ENCODE measurements around the gene BCKDHB.

The BCKDHB gene

DNA sequence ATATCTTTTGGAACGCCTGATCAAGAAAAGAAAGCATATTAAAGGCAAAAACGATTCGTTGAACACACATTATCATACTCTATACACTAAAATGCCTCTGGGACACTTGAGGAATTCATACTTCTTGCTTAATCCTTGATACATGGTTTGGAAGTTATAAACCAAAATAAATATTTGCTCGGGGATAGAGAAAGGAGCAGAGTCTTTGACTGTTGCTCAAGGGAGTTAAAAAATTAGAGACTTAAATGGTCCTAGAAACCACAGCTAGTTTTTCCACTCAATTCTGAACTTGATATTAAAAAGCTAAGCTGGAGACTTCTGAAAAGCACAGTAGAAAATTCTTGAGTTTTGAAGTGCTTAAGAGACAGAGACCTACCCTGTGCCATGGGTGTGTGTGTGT lies 98.9 kb downstream of the BCKDHB start:
- Histone ChIP-seq H3K79me2 (ENCODE audit: low read length) (no peaks in the 10 kb centered on the region), H3K27ac (ENCODE audit: low read length) (no peak overlapping the region), H3K9me3 (replicated peaks; ENCODE audit: insufficient read depth, low read length) (no peaks in the 10 kb centered on the region), H3F3A (ENCODE audit: insufficient read depth, low read length) (no peaks in the 10 kb centered on the region), H2AFZ (ENCODE audit: low read length) (no peak overlapping the region), H3K9ac (ENCODE audit: low read length) (no peak overlapping the region), H3K9me2 (replicated peaks; ENCODE audit: insufficient read depth, low read length) (no peaks in the 10 kb centered on the region), H3K27me3 (replicated peaks; ENCODE audit: insufficient read depth, low read length) (no peaks in the 10 kb centered on the region), H3K4me2 (ENCODE audit: low read depth, low read length) (no peak overlapping the region), H3K4me1 (ENCODE audit: low read length) (no peaks in the 10 kb centered on the region), H3K36me3 (replicated peaks; ENCODE audit: insufficient read depth, low read length) (no peaks in the 10 kb centered on the region), H3K4me3 (ENCODE audit: low read length) (no peak overlapping the region), H4K20me1 (ENCODE audit: insufficient read depth, low read length) (no peaks in the 10 kb centered on the region)
- DNase-seq = no peak
- TF ChIP-seq EZH2 (optimal IDR thresholded peaks at IDR 0.05; ENCODE audit: low read depth, low read length) = no peak
- no peak for TF ChIP-seq EZH2phosphoT487 (IDR thresholded peaks at IDR 0.05; ENCODE audit: low read length)
- TF ChIP-seq, protein P1, sequence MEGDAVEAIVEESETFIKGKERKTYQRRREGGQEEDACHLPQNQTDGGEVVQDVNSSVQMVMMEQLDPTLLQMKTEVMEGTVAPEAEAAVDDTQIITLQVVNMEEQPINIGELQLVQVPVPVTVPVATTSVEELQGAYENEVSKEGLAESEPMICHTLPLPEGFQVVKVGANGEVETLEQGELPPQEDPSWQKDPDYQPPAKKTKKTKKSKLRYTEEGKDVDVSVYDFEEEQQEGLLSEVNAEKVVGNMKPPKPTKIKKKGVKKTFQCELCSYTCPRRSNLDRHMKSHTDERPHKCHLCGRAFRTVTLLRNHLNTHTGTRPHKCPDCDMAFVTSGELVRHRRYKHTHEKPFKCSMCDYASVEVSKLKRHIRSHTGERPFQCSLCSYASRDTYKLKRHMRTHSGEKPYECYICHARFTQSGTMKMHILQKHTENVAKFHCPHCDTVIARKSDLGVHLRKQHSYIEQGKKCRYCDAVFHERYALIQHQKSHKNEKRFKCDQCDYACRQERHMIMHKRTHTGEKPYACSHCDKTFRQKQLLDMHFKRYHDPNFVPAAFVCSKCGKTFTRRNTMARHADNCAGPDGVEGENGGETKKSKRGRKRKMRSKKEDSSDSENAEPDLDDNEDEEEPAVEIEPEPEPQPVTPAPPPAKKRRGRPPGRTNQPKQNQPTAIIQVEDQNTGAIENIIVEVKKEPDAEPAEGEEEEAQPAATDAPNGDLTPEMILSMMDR (IDR thresholded peaks at IDR 0.05; ENCODE audit: low read length) = no peak

DNA sequence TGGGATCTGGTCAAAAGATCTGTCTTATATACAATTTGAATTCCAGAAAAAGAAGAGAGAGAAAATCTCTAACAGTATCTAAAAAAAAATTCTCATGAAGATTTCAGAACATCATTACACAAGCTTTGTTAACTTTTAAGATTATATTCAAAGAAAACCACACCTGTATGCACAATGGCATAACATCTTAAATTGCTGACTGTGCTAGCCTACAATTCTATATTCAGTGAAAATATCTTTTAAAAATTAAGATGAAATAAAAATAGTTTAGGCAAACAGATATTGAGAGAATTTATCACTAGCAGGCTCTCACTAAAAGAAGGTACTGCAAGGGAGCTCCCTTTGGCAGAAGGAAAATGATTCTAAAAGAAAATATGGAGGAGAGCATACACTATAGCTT lies 100.3 kb downstream of the BCKDHB start:
- Histone ChIP-seq H3K9ac (ENCODE audit: low read length) (no peak overlapping the region), H3K4me1 (ENCODE audit: low read length) (no peaks in the 10 kb centered on the region), H3K9me2 (replicated peaks; ENCODE audit: insufficient read depth, low read length) (no peaks in the 10 kb centered on the region)

DNA sequence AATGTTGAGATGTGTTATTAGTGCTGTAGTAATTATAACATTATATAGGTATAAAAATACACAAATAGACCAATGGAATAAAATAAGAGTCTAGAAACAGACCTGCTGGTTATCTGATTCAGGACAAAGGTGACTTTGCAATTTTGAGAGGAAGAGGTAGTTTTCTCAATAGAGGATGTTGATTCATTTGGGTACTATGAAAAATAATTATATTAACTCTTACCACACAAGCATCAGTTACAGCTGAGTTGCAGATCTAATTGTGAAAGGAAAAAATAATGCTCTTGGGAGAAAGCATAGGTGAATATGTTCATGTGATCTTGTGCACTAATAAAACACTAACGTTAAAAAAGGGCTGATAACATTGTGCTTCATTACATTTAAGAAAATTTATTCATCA lies 103.0 kb downstream of the BCKDHB start:
- H3K4me3 ChIP-seq (ENCODE audit: low read length) = no peak overlapping the region
- H2AFZ ChIP-seq (ENCODE audit: low read length) = no peak overlapping the region
- H3K27me3 ChIP-seq (replicated peaks; ENCODE audit: insufficient read depth, low read length) = no peaks in the 10 kb centered on the region
- H3K9me3 ChIP-seq (replicated peaks; ENCODE audit: insufficient read depth, low read length) = no peaks in the 10 kb centered on the region
- no peak overlapping the region for H3K9ac ChIP-seq (ENCODE audit: low read length)
- H3K36me3 ChIP-seq (replicated peaks; ENCODE audit: insufficient read depth, low read length) = no peaks in the 10 kb centered on the region
- no peaks in the 10 kb centered on the region for H4K20me1 ChIP-seq (ENCODE audit: insufficient read depth, low read length)
- no peak for DNase-seq
- no peaks in the 10 kb centered on the region for H3K79me2 ChIP-seq (ENCODE audit: low read length)
- TF ChIP-seq EZH2phosphoT487 (IDR thresholded peaks at IDR 0.05; ENCODE audit: low read length) (no peak), EZH2 (optimal IDR thresholded peaks at IDR 0.05; ENCODE audit: low read depth, low read length) (no peak)
- TF ChIP-seq, protein P1 (IDR thresholded peaks at IDR 0.05; ENCODE audit: low read length) = no peak
- H3K4me1 ChIP-seq (ENCODE audit: low read length) = no peaks in the 10 kb centered on the region
- no peak overlapping the region for H3K4me2 ChIP-seq (ENCODE audit: low read depth, low read length)
- no peaks in the 10 kb centered on the region for H3F3A ChIP-seq (ENCODE audit: insufficient read depth, low read length)
- H3K9me2 ChIP-seq (replicated peaks; ENCODE audit: insufficient read depth, low read length) = no peaks in the 10 kb centered on the region
- no peak overlapping the region for H3K27ac ChIP-seq (ENCODE audit: low read length)

More for the DNA sequence above, 100.3 kb downstream of the BCKDHB start:
- H3K4me2 ChIP-seq (ENCODE audit: low read depth, low read length) = no peak overlapping the region
- H3K27me3 ChIP-seq (replicated peaks; ENCODE audit: insufficient read depth, low read length) = no peaks in the 10 kb centered on the region
- no peaks in the 10 kb centered on the region for H4K20me1 ChIP-seq (ENCODE audit: insufficient read depth, low read length)
- H2AFZ ChIP-seq (ENCODE audit: low read length) = no peak overlapping the region
- H3K27ac ChIP-seq (ENCODE audit: low read length) = no peak overlapping the region
- TF ChIP-seq EZH2 (optimal IDR thresholded peaks at IDR 0.05; ENCODE audit: low read depth, low read length) (no peak), EZH2phosphoT487 (IDR thresholded peaks at IDR 0.05; ENCODE audit: low read length) (no peak)
- TF ChIP-seq, protein P1 (IDR thresholded peaks at IDR 0.05; ENCODE audit: low read length) = no peak
- H3F3A ChIP-seq (ENCODE audit: insufficient read depth, low read length) = no peaks in the 10 kb centered on the region
- no peak for DNase-seq
- no peak overlapping the region for H3K4me3 ChIP-seq (ENCODE audit: low read length)
- H3K36me3 ChIP-seq (replicated peaks; ENCODE audit: insufficient read depth, low read length) = no peaks in the 10 kb centered on the region
- no peaks in the 10 kb centered on the region for H3K79me2 ChIP-seq (ENCODE audit: low read length)
- H3K9me3 ChIP-seq (replicated peaks; ENCODE audit: insufficient read depth, low read length) = no peaks in the 10 kb centered on the region
